Panc1 (cell line): ENCODE results near the gene SSNA1. TPM values are rescaled to one million over a fixed set of nuclear protein-coding genes. Genes with fewer than 3 reads are reported as not detected.

ENCODE experiments used
- ATAC-seq: fragments of 200-7000 bp; cut with Tn5 transposase; 2 replicates; pipeline ENCODE4 v1.9.1; 2020; ENCODE audit warnings: mild to moderate bottlenecking, moderate library complexity
- BruUV-seq: library from RNA; stranded (reverse); fragments of 400-500 nt; replicated peaks from 2 replicates; lab custom pipeline; 2021; lab: Mats Ljungman, UMichigan
- CTCF ChIA-PET: fragments of 300-600 bp; sonication (Branson Sonifier 250); formaldehyde crosslinking; loops from one replicate; lab custom pipeline; 2022; ENCODE audit warnings: antibody characterized with exemption; lab: Charles Lee
- POLR2A ChIA-PET: fragments of 300-600 bp; sonication (Branson Sonifier 250); formaldehyde crosslinking; loops from one replicate; lab custom pipeline; 2022; ENCODE audit warnings: antibody characterized with exemption; lab: Charles Lee
- DNase-seq: peaks from one replicate; pipeline ENCODE4 v3.0.0-alpha.2; 2010; ENCODE audit warnings: low read depth, low spot score
- H3K27ac ChIP-seq: 2 replicates; pipeline ENCODE4 v1.5.1; 2011; ENCODE audit warnings: mild to moderate bottlenecking, low read length, inconsistent platforms
- H3K27me3 ChIP-seq: fragments of 200-500 bp; sonication (Bioruptor generic); 2 replicates; pipeline ENCODE4 v1.6.0; 2014; ENCODE audit warnings: low read length, inconsistent platforms; ENCODE audit not compliant: control insufficient read depth, insufficient read depth
- H3K36me3 ChIP-seq: fragments of 200-500 bp; sonication (Bioruptor generic); 2 replicates; pipeline ENCODE4 v1.5.1; 2014; ENCODE audit warnings: inconsistent platforms, mild to moderate bottlenecking, low read length, moderate library complexity; ENCODE audit not compliant: control insufficient read depth, insufficient read depth
- H3K4me1 ChIP-seq: 2 replicates; pipeline ENCODE4 v1.5.1; 2011; ENCODE audit warnings: inconsistent platforms, mild to moderate bottlenecking, low read length, moderate library complexity; ENCODE audit not compliant: control insufficient read depth, insufficient read depth
- H3K4me3 ChIP-seq, 2 experiments: 2 replicates each; pipeline ENCODE4 v1.5.1; 2011 to 2012; ENCODE audit warnings: low read depth in 2 of 2, low read length in 2 of 2, mild to moderate bottlenecking in 2 of 2, inconsistent platforms in 1 of 2, moderate library complexity in 1 of 2
- H3K9me3 ChIP-seq: fragments of 200-500 bp; sonication (Bioruptor generic); 2 replicates; pipeline ENCODE4 v1.5.1; 2014; ENCODE audit warnings: low read depth, mild to moderate bottlenecking, inconsistent platforms, low read length, moderate library complexity; ENCODE audit not compliant: control insufficient read depth, insufficient read depth
- POLR2AphosphoS5 ChIP-seq: IDR thresholded peaks from 2 replicates; pipeline ENCODE4 v1.6.1; 2012; ENCODE audit warnings: mild to moderate bottlenecking, low read depth, low read length, moderate library complexity
- SIN3A ChIP-seq: IDR thresholded peaks from 2 replicates; pipeline ENCODE4 v1.6.1; 2012; ENCODE audit warnings: low read depth, mild to moderate bottlenecking, low read length, moderate library complexity, borderline replicate concordance; ENCODE audit not compliant: insufficient read depth
- TCF7L2 ChIP-seq: IDR thresholded peaks from 2 replicates; pipeline ENCODE4 v1.6.1; 2011; ENCODE audit warnings: mild to moderate bottlenecking, low read depth, low read length, inconsistent platforms
- in situ Hi-C: cut with HindIII; loops from 2 replicates; pipeline ENCODE4 v1.10.0; 2016; ENCODE audit warnings: low sequenced_read_pairs, low pct_unique_long_range_greater_than_20kb
- intact Hi-C: fragments of 100-400 bp; cut with micrococcal nuclease; formaldehyde crosslinking; loops from one replicate; pipeline ENCODE4 v1.10.0; 2022; ENCODE audit not compliant: unreplicated experiment
- total RNA-seq: library from RNA; stranded (reverse); gene quantifications from one replicate; pipeline ENCODE4 v1.2.1, GENCODE V29; 2021; ENCODE audit not compliant: unreplicated experiment
- TF ChIP-seq, protein P1 (sequence below): fragments of 450-650 bp; IDR thresholded peaks from 2 replicates; pipeline ENCODE4 v1.5.1; 2017; ENCODE audit warnings: mild to moderate bottlenecking
- TF ChIP-seq, protein P2 (sequence below), 2 experiments: IDR thresholded peaks; 2 replicates each; pipeline ENCODE4 v1.6.1; 2011 to 2012; ENCODE audit warnings: low read depth in 2 of 2, control low read depth in 1 of 2, low read length in 1 of 2, mild to moderate bottlenecking in 1 of 2, moderate library complexity in 1 of 2; ENCODE audit not compliant: insufficient read depth in 1 of 2

SSNA1 gene
- total RNA-seq, 1 experiment from 2014 or later, result 86.9 TPM

DNA sequence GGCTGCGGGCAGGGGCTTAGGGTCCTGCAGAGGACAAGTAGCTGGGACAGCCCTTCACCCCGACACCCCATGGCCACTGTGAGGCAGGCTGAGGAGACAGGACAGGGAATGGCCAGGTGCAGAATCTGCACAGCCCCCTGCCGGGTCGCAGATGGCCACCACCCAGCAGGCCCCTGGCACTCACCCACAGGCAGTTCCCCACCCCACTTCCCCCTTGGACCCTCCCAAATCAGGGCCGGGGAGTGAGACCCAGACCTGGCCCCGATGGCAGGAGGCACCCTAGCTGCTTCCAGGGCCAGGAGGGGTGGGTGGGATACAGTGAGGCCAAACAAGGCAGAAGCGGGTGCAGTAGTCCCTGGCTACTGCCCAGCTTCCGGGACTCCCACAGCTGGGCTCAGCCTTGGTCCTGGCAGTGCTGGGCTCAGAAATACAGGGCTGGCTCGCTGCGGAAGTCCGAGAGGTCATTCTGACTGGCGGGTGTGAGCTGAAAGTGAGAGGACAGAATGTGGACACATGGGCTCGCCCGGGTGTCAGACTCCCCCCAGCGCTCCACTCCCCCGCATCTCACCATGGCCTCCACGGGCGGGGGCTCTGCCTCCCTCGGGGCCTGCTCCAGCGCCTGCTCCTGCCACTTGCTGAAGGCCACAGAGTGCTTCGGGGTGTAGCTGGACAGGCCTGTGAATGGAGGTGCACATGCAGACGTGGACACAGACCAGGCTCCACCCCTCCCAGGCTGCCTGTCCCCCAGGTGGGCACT, 3.4 kb downstream of the SSNA1 start:
- ATAC-seq, result no peak
- CTCF ChIA-PET, result interaction anchor here (0.7 kb wide), 1 partner anchor 29 kb away, joined by 5 read pairs; no protein-coding TSS in a partner anchor
- intact Hi-C loops, result no loop called here

DNA sequence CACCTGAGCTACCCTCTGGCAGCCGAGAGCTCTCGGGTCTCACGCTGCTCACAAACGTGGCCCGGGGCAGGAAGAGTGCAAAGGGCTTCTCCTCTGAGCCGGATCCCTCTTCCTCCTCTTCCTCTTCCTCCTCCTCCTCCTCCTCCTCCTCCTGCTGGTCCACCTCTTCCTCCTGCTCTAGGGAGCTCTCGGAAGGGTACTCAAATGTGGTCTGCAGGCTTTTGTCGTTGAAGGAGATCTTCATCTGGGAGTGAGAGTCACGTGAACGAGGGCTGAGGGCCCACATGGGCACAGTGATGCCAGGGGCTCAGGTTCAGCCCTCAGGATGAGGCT, 3.9 kb downstream of the SSNA1 start:
- no TSS peak for BruUV-seq
- DNase-seq, result no peak
- H3K36me3 ChIP-seq, result no peaks in the 10 kb centered on the region; the same call in 1 of the 2 replicates
- ChIA-PET CTCF (no interaction called here), POLR2A (interaction anchor here (0.6 kb wide), 1 partner anchor 38 kb away, joined by 6 read pairs; no protein-coding TSS in a partner anchor)
- in situ Hi-C loops (no loop called here), intact Hi-C loops (no loop called here)
- H3K27ac ChIP-seq, result no peak overlapping the region
- ATAC-seq, result no peak
- no peak for TF ChIP-seq SIN3A
- TF ChIP-seq, protein P1, sequence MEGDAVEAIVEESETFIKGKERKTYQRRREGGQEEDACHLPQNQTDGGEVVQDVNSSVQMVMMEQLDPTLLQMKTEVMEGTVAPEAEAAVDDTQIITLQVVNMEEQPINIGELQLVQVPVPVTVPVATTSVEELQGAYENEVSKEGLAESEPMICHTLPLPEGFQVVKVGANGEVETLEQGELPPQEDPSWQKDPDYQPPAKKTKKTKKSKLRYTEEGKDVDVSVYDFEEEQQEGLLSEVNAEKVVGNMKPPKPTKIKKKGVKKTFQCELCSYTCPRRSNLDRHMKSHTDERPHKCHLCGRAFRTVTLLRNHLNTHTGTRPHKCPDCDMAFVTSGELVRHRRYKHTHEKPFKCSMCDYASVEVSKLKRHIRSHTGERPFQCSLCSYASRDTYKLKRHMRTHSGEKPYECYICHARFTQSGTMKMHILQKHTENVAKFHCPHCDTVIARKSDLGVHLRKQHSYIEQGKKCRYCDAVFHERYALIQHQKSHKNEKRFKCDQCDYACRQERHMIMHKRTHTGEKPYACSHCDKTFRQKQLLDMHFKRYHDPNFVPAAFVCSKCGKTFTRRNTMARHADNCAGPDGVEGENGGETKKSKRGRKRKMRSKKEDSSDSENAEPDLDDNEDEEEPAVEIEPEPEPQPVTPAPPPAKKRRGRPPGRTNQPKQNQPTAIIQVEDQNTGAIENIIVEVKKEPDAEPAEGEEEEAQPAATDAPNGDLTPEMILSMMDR, result no peak
- TF ChIP-seq POLR2AphosphoS5, result no peak
- no peak for TF ChIP-seq TCF7L2
- TF ChIP-seq, protein P2, sequence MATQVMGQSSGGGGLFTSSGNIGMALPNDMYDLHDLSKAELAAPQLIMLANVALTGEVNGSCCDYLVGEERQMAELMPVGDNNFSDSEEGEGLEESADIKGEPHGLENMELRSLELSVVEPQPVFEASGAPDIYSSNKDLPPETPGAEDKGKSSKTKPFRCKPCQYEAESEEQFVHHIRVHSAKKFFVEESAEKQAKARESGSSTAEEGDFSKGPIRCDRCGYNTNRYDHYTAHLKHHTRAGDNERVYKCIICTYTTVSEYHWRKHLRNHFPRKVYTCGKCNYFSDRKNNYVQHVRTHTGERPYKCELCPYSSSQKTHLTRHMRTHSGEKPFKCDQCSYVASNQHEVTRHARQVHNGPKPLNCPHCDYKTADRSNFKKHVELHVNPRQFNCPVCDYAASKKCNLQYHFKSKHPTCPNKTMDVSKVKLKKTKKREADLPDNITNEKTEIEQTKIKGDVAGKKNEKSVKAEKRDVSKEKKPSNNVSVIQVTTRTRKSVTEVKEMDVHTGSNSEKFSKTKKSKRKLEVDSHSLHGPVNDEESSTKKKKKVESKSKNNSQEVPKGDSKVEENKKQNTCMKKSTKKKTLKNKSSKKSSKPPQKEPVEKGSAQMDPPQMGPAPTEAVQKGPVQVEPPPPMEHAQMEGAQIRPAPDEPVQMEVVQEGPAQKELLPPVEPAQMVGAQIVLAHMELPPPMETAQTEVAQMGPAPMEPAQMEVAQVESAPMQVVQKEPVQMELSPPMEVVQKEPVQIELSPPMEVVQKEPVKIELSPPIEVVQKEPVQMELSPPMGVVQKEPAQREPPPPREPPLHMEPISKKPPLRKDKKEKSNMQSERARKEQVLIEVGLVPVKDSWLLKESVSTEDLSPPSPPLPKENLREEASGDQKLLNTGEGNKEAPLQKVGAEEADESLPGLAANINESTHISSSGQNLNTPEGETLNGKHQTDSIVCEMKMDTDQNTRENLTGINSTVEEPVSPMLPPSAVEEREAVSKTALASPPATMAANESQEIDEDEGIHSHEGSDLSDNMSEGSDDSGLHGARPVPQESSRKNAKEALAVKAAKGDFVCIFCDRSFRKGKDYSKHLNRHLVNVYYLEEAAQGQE (IDR thresholded peaks at IDR 0.05; ENCODE audit: insufficient read depth in 1 of 2, low read depth in 2 of 2, low read length in 1 of 2), result no peak
- no peaks in the 10 kb centered on the region for H3K9me3 ChIP-seq
- no peak overlapping the region for H3K4me3 ChIP-seq
- peaks cover 36% of the 10 kb centered on the region for H3K4me1 ChIP-seq
- no peaks in the 10 kb centered on the region for H3K27me3 ChIP-seq

More for the DNA sequence above, 3.4 kb downstream of the SSNA1 start:
- TF ChIP-seq POLR2AphosphoS5, result no peak
- no peak overlapping the region for H3K4me3 ChIP-seq
- in situ Hi-C loops, result no loop called here
- POLR2A ChIA-PET, result interaction anchor here (0.6 to 0.7 kb wide), 2 partner anchors 38 to 128 kb away, joined by 5 to 6 read pairs; no protein-coding TSS in a partner anchor
- no peaks in the 10 kb centered on the region for H3K9me3 ChIP-seq
- BruUV-seq, result no TSS peak
- no peak overlapping the region for H3K27ac ChIP-seq
- no peak for DNase-seq
- peaks cover 40% of the 10 kb centered on the region for H3K4me1 ChIP-seq
- no peaks in the 10 kb centered on the region for H3K27me3 ChIP-seq
- H3K36me3 ChIP-seq, result no peaks in the 10 kb centered on the region; the same call in 1 of the 2 replicates

DNA sequence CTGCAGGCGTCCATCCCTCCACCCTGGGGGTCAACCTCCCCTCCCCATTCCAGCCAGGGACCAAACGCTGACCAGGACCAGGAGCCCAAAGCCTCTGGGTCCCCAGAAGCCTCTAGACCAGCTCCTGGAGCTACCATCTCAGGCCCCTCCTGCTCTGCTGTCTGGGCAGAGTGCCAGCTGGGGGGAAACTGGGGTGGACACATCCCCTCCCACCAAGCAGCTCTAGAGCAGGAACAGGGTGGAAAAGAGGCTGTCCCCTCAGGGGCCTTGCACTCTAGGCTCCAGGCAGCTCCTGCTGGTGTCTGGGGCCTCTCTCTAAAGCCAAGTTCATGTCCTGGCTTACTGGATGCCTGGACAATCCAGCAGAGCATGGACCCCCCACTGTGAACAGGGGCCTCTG, 4.4 kb downstream of the SSNA1 start:
- no peak overlapping the region for H3K4me3 ChIP-seq
- intact Hi-C loops (no loop called here), in situ Hi-C loops (no loop called here)
- peaks cover 39% of the 10 kb centered on the region for H3K4me1 ChIP-seq
- POLR2A ChIA-PET, result no interaction called here
- DNase-seq (no peak), ATAC-seq (no peak)
- H3K36me3 ChIP-seq, result no peaks in the 10 kb centered on the region; the same call in 1 of the 2 replicates
- no TSS peak for BruUV-seq
- no peak overlapping the region for H3K27ac ChIP-seq
- H3K27me3 ChIP-seq, result no peaks in the 10 kb centered on the region
- CTCF ChIA-PET, result no interaction called here
- TF ChIP-seq POLR2AphosphoS5 (no peak), SIN3A (no peak)
- TF ChIP-seq, protein P1, result no peak
- TF ChIP-seq, protein P2 (IDR thresholded peaks at IDR 0.05; ENCODE audit: insufficient read depth in 1 of 2, low read depth in 2 of 2, low read length in 1 of 2), result no peak
- no peaks in the 10 kb centered on the region for H3K9me3 ChIP-seq
